SK-N-SH (cell line): ENCODE data around the gene RDH16. TPM values are rescaled to one million over a fixed set of nuclear protein-coding genes. Genes with fewer than 3 reads are reported as not detected.

ENCODE experiments used
- CTCF ChIA-PET: fragments of 300-600, 350-600 bp; formaldehyde crosslinking; extraction: SDS; loops from one replicate; lab custom pipeline; 2021; lab: Yijun Ruan, JAX
- POLR2A ChIA-PET: fragments of 350-600 bp; sonication (Branson Sonifier 250); formaldehyde crosslinking; extraction: SDS; loops from one replicate; lab custom pipeline; 2020; ENCODE audit warnings: antibody characterized with exemption, inconsistent platforms; lab: Yijun Ruan, JAX
- DNase-seq: peaks from one replicate; pipeline ENCODE4 v3.0.0; 2012
- H2AFZ ChIP-seq: fragments of 200-600 bp; sonication (generic); 2 replicates; pipeline ENCODE4 v1.8.1; 2016; ENCODE audit warnings: antibody characterized with exemption, mild to moderate bottlenecking, low read depth
- H3F3A ChIP-seq: fragments of 200-600 bp; sonication (generic); replicated peaks from 2 replicates; pipeline ENCODE3; 2016; ENCODE audit warnings: antibody characterized with exemption, mild to moderate bottlenecking; ENCODE audit not compliant: insufficient read depth
- H3K27ac ChIP-seq, 2 experiments: fragments of 200-500 bp in 1 of 2; fragments of 200-600 bp in 1 of 2; sonication (Bioruptor generic) in 1 of 2; sonication (generic), shearing (Covaris generic) in 1 of 2; 2 replicates each; pipeline versions ENCODE4 v1.5.1 to v1.6.1; 2014 to 2016; ENCODE audit warnings: low read depth in 2 of 2, inconsistent platforms in 1 of 2, low read length in 1 of 2, mild to moderate bottlenecking in 1 of 2, mixed read lengths in 1 of 2
- H3K27me3 ChIP-seq: fragments of 200-600 bp; sonication (generic), shearing (Covaris generic); 2 replicates; pipeline ENCODE4 v1.6.1; 2016; ENCODE audit warnings: mixed run types; ENCODE audit not compliant: insufficient read depth
- H3K36me3 ChIP-seq, 2 experiments: fragments of 200-500 bp in 1 of 2; fragments of 200-600 bp in 1 of 2; sonication (Bioruptor generic) in 1 of 2; sonication (generic) in 1 of 2; replicated peaks in 1 of 2; 2 replicates each; pipeline versions ENCODE3 to v1.5.1; 2014 to 2016; ENCODE audit warnings: low read length in 1 of 2, mild to moderate bottlenecking in 1 of 2; ENCODE audit not compliant: insufficient read depth in 2 of 2, control insufficient read depth in 1 of 2
- H3K4me1 ChIP-seq, 2 experiments: fragments of 200-500 bp in 1 of 2; fragments of 200-600 bp in 1 of 2; sonication (Bioruptor generic) in 1 of 2; sonication (generic), shearing (Covaris generic) in 1 of 2; 2 replicates each; pipeline versions ENCODE4 v1.5.1 to v1.6.1; 2014 to 2016; ENCODE audit warnings: low read depth in 1 of 2, low read length in 1 of 2, mixed run types in 1 of 2; ENCODE audit not compliant: insufficient read depth in 2 of 2, control insufficient read depth in 1 of 2
- H3K4me2 ChIP-seq: fragments of 200-600 bp; sonication (generic), shearing (Covaris generic); 2 replicates; pipeline ENCODE4 v1.6.1; 2017; ENCODE audit warnings: mixed run types
- H3K4me3 ChIP-seq, 2 experiments: fragments of 200-500 bp in 1 of 2; fragments of 200-600 bp in 1 of 2; sonication (Bioruptor generic) in 1 of 2; sonication (generic), shearing (Covaris generic) in 1 of 2; 2 replicates each; pipeline versions ENCODE4 v1.5.1 to v1.8.1; 2014 to 2016; ENCODE audit warnings: low read depth in 2 of 2, inconsistent platforms in 1 of 2, low read length in 1 of 2, mild to moderate bottlenecking in 1 of 2, mixed read lengths in 1 of 2, moderate library complexity in 1 of 2
- H3K79me2 ChIP-seq: fragments of 200-600 bp; sonication (generic); 2 replicates; pipeline ENCODE4 v1.8.1; 2017; ENCODE audit warnings: mild to moderate bottlenecking; ENCODE audit not compliant: insufficient read depth
- H3K9ac ChIP-seq: fragments of 200-600 bp; sonication (generic); 2 replicates; pipeline ENCODE4 v1.6.1; 2017; ENCODE audit warnings: mixed run types
- H3K9me2 ChIP-seq: fragments of 200-600 bp; sonication (generic); 2 replicates; pipeline ENCODE4 v1.6.1; 2017; ENCODE audit warnings: mixed run types
- H3K9me3 ChIP-seq: fragments of 200-600 bp; sonication (generic); 2 replicates; pipeline ENCODE4 v1.6.1; 2017; ENCODE audit warnings: mixed run types, mild to moderate bottlenecking, moderate library complexity
- H4K20me1 ChIP-seq: fragments of 200-600 bp; sonication (generic); 2 replicates; pipeline ENCODE4 v1.6.1; 2017; ENCODE audit warnings: mild to moderate bottlenecking, mixed run types; ENCODE audit not compliant: insufficient read depth
- ELF1 ChIP-seq: IDR thresholded peaks from 2 replicates; pipeline ENCODE4 v1.4.0; 2012
- EZH2phosphoT487 ChIP-seq: fragments of 200-600 bp; sonication (generic); IDR thresholded peaks from 2 replicates; pipeline ENCODE4 v1.6.1; 2017; ENCODE audit warnings: low read depth, mixed run types, mild to moderate bottlenecking, antibody characterized with exemption, moderate library complexity, borderline replicate concordance
- FOSL2 ChIP-seq: IDR thresholded peaks from 2 replicates; pipeline ENCODE4 v1.4.0; 2012; ENCODE audit warnings: low read depth, mild to moderate bottlenecking, moderate library complexity, borderline replicate concordance
- FOXM1 ChIP-seq: IDR thresholded peaks from 2 replicates; pipeline ENCODE4 v1.4.0; 2012; ENCODE audit warnings: low read depth, mild to moderate bottlenecking
- MXI1 ChIP-seq: IDR thresholded peaks from 2 replicates; pipeline ENCODE4 v1.6.1; 2012; ENCODE audit warnings: mild to moderate bottlenecking, low read depth, low read length, improper control_type of control experiment
- PBX3 ChIP-seq: IDR thresholded peaks from 2 replicates; pipeline ENCODE4; 2012
- RAD21 ChIP-seq: IDR thresholded peaks from 2 replicates; pipeline ENCODE4 v1.6.1; 2012; ENCODE audit warnings: mild to moderate bottlenecking, low read length
- RCOR1 ChIP-seq: fragments of 150-350 bp; IDR thresholded peaks from 2 replicates; pipeline ENCODE4 v1.6.1; 2017; ENCODE audit warnings: antibody characterized with exemption, low read length
- REST ChIP-seq: IDR thresholded peaks from 2 replicates; pipeline ENCODE4 v1.6.1; 2012; ENCODE audit warnings: mild to moderate bottlenecking, low read depth, low read length, moderate library complexity
- RFX5 ChIP-seq: IDR thresholded peaks from 2 replicates; pipeline ENCODE4 v1.6.1; 2012; ENCODE audit warnings: mild to moderate bottlenecking, improper control_type of control experiment, low read length
- TAF1 ChIP-seq: IDR thresholded peaks from 2 replicates; pipeline ENCODE4 v1.6.1; 2012; ENCODE audit warnings: low read depth, mild to moderate bottlenecking, low read length, moderate library complexity, borderline replicate concordance
- TCF12 ChIP-seq: IDR thresholded peaks from 2 replicates; pipeline ENCODE4 v1.4.0; 2012
- TEAD4 ChIP-seq: IDR thresholded peaks from 2 replicates; pipeline ENCODE4 v1.4.0; 2012; ENCODE audit warnings: mild to moderate bottlenecking, borderline replicate concordance; ENCODE audit not compliant: insufficient read depth
- WGBS: methylation state at CpG from one replicate; pipeline ENCODE4 v1.1.6; 2017; ENCODE audit warnings: low lambda C conversion rate; 5-methylcytosine and 5-hydroxymethylcytosine counted together
- polyA plus RNA-seq, 3 experiments: library from polyadenylated mRNA; depleted of rRNA; stranded (reverse); fragments of >200 nt; gene quantifications; 2 replicates each; pipeline ENCODE4 v1.2.3, GENCODE V29; 2012
- TF ChIP-seq, protein P1 (sequence below): fragments of 200-600 bp; sonication (generic); IDR thresholded peaks from 2 replicates; pipeline ENCODE4 v1.6.1; 2017; ENCODE audit warnings: antibody characterized with exemption, mild to moderate bottlenecking, moderate library complexity
- TF ChIP-seq, protein P2 (sequence below): IDR thresholded peaks from 2 replicates; pipeline ENCODE4 v1.4.0; 2012; ENCODE audit warnings: low read depth, borderline replicate concordance

RDH16 gene
- polyA plus RNA-seq, 1 of the 3 experiments (the other 2 are of a cell fraction) = 0.12 TPM

GRCh38 chr12:56998316-56998715 is 40.9 kb upstream of the RDH16 start:
- Histone ChIP-seq H3K9me3 (no peaks in the 10 kb centered on the region), H3K9me2 (no peaks in the 10 kb centered on the region), H3F3A (no peaks in the 10 kb centered on the region), H3K4me3 (no peak overlapping the region), H3K4me2 (no peak overlapping the region), H3K4me1 (no peaks in the 10 kb centered on the region; a peak in 1 of 4 replicates), H3K9ac (no peak overlapping the region), H3K36me3 (peaks cover 22 to 57% of the 10 kb centered on the region in 2 experiments), H3K27ac (no peak overlapping the region), H3K27me3 (no peaks in the 10 kb centered on the region), H2AFZ (no peak overlapping the region), H4K20me1 (peaks cover 34% of the 10 kb centered on the region), H3K79me2 (peaks cover 8% of the 10 kb centered on the region; the same call in 1 of the 2 replicates)
- no peak for DNase-seq
- CTCF ChIA-PET = interaction anchor here (1.6 to 8.0 kb wide), 3 partner anchors 11 to 12 kb away, joined by 3 to 69 read pairs (median 13); no protein-coding TSS in a partner anchor
- no peak for TF ChIP-seq EZH2phosphoT487
- TF ChIP-seq RFX5 = no peak
- TF ChIP-seq TAF1 = no peak
- no peak for TF ChIP-seq PBX3
- no peak for TF ChIP-seq RAD21
- TF ChIP-seq FOXM1 = no peak
- no peak for TF ChIP-seq RCOR1
- no peak for TF ChIP-seq ELF1
- TF ChIP-seq, protein P1, sequence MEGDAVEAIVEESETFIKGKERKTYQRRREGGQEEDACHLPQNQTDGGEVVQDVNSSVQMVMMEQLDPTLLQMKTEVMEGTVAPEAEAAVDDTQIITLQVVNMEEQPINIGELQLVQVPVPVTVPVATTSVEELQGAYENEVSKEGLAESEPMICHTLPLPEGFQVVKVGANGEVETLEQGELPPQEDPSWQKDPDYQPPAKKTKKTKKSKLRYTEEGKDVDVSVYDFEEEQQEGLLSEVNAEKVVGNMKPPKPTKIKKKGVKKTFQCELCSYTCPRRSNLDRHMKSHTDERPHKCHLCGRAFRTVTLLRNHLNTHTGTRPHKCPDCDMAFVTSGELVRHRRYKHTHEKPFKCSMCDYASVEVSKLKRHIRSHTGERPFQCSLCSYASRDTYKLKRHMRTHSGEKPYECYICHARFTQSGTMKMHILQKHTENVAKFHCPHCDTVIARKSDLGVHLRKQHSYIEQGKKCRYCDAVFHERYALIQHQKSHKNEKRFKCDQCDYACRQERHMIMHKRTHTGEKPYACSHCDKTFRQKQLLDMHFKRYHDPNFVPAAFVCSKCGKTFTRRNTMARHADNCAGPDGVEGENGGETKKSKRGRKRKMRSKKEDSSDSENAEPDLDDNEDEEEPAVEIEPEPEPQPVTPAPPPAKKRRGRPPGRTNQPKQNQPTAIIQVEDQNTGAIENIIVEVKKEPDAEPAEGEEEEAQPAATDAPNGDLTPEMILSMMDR = no peak
- TF ChIP-seq TCF12 = no peak
- no peak for TF ChIP-seq REST
- TF ChIP-seq MXI1 = no peak
- no peak for TF ChIP-seq TEAD4
- TF ChIP-seq FOSL2 = no peak
- TF ChIP-seq, protein P2, sequence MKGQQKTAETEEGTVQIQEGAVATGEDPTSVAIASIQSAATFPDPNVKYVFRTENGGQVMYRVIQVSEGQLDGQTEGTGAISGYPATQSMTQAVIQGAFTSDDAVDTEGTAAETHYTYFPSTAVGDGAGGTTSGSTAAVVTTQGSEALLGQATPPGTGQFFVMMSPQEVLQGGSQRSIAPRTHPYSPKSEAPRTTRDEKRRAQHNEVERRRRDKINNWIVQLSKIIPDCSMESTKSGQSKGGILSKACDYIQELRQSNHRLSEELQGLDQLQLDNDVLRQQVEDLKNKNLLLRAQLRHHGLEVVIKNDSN = no peak
- WGBS = 97% methylated on average over 6 of the region's 6 CpGs
- POLR2A ChIA-PET = no interaction called here
